ENCODE data around the gene LEFTY2.

DNA sequence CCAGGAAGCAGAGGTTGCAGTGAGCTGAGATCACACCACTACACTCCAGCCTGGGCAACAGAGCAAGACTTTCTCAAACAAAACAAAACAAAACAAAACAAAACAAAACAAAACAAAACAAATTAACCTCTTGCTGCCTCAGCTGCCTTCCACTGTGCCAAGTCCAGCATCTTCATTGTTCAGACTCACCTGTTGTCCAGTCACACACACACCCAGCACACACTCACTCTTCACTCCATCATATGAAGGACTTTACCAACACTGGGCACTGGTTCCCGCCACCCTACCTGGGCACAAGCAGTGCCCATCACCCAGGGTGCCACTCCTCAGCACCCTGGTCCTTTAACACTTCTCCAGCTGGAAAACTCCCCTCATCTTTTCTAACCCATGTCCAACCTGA lies 31.5 kb downstream of the LEFTY2 start:
- TF ChIP-seq EZH2phosphoT487 (IDR thresholded peaks at IDR 0.05) (no peak), EZH2 (IDR thresholded peaks at IDR 0.05) (no peak)
- TF ChIP-seq, protein P1, sequence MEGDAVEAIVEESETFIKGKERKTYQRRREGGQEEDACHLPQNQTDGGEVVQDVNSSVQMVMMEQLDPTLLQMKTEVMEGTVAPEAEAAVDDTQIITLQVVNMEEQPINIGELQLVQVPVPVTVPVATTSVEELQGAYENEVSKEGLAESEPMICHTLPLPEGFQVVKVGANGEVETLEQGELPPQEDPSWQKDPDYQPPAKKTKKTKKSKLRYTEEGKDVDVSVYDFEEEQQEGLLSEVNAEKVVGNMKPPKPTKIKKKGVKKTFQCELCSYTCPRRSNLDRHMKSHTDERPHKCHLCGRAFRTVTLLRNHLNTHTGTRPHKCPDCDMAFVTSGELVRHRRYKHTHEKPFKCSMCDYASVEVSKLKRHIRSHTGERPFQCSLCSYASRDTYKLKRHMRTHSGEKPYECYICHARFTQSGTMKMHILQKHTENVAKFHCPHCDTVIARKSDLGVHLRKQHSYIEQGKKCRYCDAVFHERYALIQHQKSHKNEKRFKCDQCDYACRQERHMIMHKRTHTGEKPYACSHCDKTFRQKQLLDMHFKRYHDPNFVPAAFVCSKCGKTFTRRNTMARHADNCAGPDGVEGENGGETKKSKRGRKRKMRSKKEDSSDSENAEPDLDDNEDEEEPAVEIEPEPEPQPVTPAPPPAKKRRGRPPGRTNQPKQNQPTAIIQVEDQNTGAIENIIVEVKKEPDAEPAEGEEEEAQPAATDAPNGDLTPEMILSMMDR (IDR thresholded peaks at IDR 0.05), result no peak

All from neural progenitor cell (in vitro differentiated cells).